Cerebellar cortex (tissue), 1 donor: ENCODE measurements around the gene CFAP20DC.
A peak's percentile ranks its signal among the peaks of the same experiment; 100 is the strongest.
"Not testable (repeated sequence)": the region's sequence is repeated elsewhere in the genome, so short reads cannot be mapped to it uniquely, and the experiment has no call there.

Experiments used
- DNase-seq: peaks from one replicate; pipeline ENCODE4 v3.0.0-alpha.2; 2015; ENCODE audit warnings: low spot score

The CFAP20DC gene

DNA sequence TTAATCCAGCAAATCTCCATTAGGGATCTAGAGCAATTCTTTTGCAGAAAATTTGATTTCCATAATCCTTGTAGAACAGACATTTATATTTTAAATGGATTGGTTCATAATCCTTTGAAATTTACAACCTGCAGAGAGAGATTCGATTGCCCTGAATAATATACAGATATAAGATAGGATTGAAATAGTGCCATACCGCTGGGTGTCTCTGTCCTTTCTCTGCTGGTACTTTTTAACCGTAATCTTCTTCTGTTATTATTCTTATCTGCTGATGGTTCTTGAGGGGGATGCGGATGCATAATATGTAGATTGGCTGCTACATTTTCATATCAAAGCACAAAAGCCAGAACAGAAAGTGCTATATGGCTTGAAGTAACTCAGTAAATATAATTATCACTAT is 182.2 kb downstream of the CFAP20DC start:
- DNase-seq, result no peak

DNA sequence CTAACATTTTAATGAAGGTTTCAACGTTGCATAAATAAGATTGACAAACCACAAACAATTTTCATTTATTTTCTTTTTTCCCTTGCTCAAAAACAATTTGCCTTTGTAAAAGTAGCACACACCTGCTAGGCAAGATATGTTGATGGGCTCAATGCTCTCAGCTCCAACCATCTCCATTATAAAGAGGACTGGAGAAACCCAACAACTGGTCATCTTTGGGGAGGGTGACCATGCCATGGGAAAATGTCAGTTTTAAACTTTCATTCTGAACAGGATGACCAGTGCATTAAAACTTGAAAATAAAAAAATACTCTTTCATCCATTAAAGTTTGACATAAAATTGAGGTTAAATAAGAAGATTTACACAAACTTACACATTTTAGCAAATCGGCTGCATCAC is 183.7 kb downstream of the CFAP20DC start:
- DNase-seq, result no peak

DNA sequence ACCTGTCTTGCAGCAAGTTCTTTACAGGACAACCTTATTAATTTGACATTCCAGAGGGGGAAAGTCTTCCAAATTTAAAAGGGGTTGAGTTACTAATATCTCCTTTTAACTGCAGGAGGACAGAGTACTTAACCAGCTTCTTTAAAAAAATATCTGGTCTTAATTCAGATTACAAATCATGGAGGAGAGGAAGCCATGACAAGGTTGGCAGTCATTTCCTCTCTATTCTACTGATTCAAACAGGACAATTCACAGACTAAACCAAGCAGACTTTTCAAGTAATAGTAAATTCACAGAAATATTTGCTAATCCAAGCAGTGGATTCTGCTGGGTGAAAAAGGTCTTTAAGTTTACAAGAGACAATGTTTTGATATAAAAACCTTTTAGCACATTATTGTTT is 185.3 kb downstream of the CFAP20DC start:
- no peak for DNase-seq

DNA sequence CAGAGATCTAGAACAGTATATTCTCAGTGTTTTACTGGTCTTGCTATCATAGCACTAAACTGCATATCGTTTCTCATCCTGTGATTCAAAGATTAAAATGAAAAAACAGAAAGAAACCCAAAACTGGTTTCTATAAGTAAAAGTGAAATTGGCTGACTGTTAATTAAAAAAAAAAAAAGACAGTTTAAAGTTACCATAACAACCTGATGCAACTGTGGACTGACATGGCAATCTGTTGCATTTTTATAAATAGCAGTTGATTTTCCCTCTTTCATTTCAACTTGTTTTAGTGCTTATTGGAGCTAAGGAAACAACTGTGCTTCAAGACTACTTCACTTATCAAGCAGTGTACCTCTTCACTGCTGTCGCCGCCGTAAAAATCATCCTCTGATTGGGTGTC is 186.6 kb downstream of the CFAP20DC start:
- DNase-seq, result no peak

DNA sequence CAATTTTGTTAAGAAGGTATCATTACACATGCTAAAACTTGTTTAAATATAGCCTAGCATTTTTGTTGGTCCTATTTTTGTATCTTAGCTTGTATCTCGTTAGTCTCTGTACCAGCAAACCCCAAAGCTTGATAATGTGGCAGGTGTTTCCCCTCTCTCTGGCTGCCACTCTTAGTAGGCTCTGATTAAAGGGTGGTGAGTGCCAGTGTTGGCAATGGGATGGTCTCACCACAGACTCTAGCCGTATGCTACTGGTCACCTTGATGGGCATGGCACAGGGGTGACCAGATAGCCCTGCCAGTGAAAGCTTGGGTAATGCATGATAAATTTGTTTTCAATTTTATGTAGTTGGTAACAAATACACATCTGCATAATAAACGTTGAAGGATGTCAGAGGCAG is 188.3 kb downstream of the CFAP20DC start:
- no peak for DNase-seq

DNA sequence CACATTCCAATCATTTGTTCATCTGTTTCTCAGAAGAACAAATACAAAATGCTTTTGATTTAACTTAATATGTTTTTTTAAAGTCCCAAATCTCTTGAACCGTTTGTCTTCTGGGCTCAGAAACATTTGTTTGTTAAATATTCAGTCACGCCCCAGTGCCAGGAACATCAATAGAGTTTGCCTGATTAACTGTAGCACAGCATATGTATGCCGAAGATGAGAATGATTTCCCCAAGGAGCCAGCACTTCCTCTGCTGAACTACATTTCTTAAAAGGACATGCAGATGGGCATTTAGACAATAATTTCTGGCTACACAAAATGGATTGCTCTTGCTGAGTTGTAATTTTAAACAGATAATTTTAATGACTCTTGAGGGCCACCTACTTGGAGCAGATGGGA is 191.7 kb downstream of the CFAP20DC start:
- DNase-seq, result peak; percentile 1

DNA sequence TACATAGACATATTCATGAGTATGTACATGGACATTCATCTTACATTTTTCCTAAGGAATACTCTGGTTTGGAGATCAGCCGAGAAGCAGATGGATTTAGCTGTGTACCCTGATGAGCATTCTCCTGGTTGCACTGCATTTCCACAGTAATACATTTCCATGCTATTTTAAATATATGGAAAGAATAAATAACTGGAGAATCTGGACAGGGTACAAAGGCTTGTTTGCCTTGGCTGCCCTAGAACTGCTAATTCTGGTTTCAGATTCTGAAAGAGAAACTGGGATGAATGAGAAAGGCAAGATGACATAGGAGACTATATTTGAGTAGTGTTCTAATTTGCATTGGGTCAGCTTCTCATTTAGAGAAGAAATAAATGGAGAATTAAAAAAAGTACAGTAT is 192.4 kb downstream of the CFAP20DC start:
- DNase-seq, result peak; percentile 0

DNA sequence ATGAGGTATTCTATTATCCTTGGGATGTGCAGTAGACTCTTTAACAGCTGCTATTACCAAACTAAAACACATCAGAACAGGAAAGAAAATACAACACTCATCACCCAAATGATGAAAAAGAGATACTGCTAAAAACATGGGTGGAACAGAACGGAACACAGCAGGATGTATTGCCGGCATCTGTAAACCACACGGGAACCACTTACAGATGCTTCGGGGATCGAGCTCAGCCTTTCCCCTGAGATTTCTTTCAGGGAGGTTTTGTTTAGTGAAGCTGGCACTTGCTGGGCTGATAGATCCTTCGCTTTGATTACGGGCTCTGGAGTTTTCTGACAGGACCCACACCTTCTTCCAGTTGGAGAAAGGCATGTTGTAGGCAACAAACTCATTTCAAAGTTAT is 201.0 kb downstream of the CFAP20DC start:
- DNase-seq, result no peak

DNA sequence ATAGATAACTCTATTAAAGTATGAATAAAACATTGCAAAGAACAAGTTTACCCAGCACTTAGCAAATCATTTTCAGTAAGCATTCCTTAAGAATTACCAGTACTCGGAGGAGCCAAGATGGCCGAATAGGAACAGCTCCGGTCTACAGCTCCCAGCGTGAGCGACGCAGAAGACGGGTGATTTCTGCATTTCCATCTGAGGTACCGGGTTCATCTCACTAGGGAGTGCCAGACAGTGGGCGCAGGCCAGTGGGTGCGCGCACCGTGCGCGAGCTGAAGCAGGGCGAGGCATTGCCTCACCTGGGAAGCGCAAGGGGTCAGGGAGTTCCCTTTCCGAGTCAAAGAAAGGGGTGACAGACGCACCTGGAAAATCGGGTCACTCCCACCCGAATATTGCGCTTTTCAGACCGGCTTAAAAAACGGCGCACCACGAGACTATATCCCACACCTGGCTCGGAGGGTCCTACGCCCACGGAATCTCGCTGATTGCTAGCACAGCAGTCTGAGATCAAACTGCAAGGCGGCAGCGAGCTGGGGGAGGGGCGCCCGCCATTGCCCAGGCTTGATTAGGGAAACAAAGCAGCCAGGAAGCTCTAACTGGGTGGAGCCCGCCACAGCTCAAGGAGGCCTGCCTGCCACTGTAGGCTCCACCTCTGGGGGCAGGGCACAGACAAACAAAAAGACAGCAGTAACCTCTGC is 207.6 kb downstream of the CFAP20DC start:
- not testable (repeated sequence) for DNase-seq

DNA sequence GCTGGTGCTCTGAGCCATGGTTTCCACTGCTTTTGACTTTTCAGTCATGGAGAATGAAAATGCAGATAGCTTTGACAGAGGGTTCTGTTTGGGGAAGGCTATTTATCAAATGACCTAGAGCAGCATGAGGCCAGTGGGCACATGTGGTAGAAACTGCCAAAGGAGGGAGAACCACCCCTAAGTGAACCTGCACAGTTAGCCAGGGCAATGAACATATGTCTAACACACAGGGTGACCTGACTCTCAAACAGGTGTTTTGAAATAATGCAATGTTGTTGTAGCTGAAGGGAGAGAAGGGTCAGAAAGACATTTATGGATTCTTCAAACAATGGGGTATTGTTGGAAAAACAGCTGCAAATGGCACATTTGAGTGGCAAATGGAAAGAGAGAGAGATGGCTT is 208.9 kb downstream of the CFAP20DC start:
- no peak for DNase-seq

DNA sequence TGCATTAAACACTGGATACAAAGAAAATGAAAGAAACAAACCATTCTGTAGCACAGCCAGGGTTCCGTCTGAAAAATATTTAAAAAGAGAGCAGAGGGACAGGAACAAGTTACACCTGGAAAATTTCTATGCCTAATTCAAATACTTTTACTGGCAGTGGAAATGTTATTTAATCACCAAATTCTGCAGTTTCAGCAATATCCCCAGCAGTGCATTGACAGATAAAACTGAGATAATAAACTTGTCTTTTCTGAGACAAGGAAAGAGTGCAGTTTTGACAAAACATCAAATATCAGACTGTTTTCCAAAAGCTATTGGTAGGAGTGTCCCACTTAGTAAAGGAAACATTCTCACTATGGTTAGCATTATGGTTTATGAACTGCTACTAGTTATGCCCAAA is 209.9 kb downstream of the CFAP20DC start:
- DNase-seq, result no peak

DNA sequence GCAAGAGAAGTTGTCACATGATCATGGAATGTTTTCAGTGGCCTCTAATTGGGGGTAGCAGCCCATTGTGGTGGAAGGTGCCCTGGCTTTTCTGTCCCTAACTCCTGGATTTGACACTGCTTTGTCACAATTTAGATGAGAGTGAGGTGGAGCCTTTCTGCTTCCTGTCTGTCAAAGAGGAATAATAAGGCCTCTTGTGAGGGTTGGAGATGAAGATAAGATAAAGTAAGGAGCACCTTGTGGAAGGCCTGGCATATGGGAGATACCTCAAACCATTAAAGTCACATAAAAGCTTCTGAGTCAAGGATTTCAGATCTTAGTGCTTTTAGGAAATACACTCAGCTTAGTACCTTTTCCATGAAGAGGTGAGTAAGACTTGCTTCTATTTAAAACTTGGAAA is 210.6 kb downstream of the CFAP20DC start:
- no peak for DNase-seq

DNA sequence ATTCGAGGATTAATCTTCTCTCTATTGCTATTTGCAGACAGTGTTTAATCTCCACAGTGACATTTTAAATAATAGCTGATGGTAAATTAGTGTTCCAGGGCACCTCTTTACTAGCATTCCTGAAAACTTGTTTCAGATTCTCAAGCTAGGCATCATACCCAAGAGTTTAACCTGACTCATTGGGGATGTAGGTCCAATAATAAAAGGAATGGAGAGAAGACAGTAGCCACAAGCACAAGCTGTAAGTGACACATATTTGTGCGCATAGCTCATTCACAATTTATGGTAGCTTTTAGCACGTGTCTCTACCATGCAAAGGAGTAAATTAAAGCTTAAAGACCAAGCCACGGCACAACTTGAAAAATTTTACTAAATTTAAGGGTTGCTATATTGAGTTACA is 212.0 kb downstream of the CFAP20DC start:
- no peak for DNase-seq

DNA sequence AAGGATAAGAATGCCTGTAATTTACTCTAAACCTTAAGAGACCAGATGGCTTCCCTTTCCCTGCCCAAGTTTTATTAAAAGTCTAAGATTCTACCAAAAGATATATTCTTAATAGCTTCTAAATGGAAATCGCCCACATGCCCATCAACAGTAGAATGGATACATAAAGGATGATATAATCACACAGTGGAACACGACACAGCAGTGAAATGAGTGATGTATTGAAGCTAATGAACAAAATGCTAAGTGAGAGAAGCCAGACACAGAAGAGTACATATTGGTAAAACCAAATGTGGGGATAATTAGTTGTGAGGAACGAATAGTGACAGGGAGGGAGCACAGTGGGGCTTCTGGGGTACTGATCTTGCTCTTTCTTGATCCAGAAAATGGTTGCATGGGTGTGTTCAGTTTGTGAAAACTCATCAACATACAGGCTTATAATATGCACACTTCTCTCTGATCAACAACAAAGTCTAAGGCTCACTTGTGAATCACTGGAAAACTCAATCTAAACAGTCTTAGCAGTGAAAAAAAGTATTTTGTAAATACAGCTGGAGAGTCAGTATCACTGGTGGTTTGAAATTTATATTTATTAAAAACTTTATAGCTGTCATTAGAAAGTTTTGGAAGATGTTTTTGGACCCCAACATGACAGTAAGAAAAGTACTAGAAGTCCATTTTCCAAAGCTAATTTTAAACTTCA is 212.5 kb downstream of the CFAP20DC start:
- no peak for DNase-seq

DNA sequence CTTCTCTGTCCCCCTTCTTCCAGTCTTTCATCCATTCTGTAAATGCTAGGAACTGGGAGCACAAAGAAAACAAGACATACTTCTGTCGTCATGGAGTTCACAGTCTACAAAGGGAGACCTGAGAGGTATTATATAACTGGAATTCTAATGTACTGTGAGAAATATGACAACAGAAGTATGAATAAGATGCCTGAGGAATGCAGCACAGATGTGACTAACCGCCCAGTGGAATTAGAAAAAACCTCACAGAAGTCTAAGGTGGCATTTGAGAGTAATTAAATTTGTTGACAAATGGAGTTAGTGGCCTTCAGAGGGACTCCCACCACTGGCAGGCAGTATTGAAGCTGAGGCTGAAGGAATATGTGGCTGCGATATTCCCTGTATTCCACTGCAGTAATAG is 214.7 kb downstream of the CFAP20DC start:
- DNase-seq, result no peak

DNA sequence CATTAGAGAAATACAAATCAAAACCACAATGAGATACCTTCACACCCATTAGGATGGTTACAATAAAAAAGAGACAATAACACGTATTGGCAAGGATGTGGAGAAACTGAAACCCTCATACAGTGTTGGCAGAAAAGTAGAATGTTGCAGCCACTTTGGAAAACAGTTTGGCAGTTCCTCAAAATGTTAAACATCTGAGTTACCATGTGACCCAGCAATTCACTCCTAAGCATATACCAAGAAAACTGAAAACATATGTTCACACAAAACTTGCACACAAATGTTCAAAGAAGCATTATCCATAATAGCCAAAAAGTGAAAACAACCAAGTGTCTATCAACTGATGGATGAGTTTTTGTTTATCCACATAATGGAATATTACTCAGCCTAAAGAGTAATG is 216.3 kb downstream of the CFAP20DC start:
- DNase-seq, result no peak

DNA sequence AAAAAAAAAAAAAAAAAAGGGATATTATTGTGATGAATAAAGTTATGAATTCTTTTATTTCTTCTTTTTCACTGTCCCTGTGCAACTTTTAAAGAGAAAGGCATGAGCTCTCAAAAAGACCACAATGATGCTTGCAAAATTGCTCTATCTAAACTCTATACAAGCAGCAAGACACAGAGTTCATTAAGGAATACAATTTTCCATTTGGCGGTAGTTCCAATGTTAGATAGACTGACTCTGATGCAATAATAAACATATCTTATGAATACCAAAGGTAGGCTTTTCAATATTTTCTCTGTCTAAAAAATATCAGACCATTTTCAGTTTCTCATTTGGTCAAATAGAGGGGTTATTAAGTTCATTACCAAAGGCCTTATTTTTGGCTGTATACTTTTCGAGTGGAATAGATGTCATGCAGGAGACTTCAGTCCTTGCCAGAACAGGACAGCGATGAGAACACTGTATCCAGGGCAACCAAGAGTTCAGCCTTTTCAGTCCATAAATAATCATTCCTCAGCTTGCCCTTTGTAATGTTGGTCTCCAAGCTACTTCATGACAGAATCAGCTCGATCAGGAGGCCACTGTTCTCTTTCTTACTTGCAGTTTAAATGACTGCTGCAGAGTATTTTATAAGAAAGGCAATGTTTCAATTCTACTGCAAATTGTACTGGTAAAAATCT is 220.4 kb downstream of the CFAP20DC start:
- DNase-seq, result no peak

DNA sequence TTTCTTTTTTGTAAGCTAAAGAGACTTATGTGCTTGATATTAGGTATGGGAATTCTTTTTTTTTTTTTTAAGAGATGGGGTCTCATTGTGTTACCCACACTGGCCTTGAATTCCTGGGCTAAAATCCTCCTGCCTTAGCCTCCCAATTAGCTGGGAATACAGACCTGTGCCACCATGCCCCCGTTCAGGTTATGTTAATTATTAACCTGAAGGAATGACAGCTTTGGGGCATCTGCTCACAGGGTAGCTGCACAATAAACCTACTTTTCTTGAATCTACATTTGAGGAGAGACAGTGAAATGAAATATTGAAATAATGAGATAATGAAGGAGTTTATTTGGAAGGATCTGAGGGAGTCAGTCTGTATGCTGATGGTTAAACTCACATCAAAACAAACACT is 225.0 kb downstream of the CFAP20DC start:
- DNase-seq, result no peak

DNA sequence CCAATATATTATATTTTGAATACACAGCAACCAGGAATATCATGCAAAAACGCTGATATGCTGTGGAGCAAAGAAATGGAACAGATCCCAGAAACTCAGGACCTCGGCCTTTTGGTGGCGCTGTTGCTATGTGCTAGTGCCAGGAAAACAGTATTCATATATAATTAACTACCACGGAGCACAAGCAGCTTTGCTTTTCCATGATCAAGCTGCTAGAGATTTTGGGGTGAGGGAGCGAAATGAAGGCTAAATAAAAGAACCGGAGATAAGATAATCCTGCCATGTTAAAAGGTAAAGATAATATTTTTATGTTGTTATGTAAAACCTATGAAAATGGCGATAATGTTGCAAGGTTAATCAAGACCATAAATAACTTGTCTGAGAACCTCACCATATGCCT is 225.5 kb downstream of the CFAP20DC start:
- peak; percentile 36 for DNase-seq

DNA sequence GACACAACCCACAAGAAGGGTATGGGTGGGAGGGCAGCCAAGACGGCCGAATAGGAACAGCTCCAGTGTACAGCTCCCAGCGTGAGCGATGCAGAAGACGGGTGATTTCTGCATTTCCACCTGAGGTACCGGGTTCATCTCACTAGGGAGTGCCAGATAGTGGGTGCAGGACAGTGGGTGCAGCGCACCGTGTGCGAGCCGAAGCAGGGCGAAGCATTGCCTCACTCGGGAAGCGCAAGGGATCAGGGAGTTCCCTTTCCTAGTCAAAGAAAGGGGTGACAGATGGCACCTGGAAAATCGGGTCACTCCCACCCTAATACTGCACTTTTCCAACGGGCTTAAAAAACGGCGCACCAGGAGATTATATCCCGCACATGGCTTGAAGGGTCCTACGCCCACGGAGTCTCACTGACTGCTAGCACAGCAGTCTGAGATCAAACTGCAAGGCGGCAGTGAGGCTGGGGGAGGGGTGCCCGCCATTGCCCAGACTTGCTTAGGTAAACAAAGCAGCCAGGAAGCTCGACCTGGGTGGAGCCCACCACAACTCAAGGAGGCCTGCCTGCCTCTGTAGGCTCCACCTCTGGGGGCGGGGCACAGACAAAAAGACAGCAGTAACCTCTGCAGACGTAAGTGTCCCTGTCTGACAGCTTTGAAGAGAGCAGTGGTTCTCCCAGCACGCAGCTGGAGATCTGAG is 243.1 kb downstream of the CFAP20DC start:
- not testable (repeated sequence) for DNase-seq

DNA sequence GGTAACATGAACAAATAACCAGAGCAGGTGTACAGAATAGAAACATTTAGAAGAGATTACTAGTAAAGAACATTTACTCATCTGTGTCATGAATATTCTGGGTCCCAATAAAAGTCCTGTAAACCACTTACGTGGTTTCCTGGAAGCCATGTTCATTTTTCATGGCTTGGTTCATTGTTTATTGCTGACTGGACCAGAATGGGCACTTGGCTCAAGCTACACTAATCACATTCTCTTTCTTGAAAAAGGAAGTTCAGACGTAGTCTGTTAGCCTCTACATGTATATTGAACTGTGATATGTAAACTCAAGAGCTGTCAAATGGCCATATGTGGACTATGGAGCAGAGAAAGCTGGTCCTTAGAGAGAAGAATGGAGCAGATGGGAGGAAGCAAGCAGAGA is 244.9 kb downstream of the CFAP20DC start:
- no peak for DNase-seq

DNA sequence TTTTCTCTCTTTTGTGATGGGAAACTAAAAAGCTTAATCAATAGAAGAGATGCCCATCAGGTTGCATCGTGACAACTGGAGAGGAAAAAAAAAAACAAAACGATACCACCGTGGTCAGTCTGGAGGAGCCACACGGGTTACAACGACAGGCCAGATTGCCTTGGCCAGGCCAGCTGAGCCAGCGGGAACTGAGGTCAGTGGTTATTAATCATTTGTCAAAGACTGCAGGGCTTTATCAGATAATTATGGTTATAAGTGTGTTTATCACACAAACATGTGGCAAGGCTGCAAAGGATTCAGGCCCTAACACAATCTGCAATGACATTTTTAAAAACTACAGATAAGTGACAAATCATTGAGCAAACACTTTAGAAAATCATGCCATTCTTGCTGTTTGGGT is 248.3 kb downstream of the CFAP20DC start:
- DNase-seq, result no peak

DNA sequence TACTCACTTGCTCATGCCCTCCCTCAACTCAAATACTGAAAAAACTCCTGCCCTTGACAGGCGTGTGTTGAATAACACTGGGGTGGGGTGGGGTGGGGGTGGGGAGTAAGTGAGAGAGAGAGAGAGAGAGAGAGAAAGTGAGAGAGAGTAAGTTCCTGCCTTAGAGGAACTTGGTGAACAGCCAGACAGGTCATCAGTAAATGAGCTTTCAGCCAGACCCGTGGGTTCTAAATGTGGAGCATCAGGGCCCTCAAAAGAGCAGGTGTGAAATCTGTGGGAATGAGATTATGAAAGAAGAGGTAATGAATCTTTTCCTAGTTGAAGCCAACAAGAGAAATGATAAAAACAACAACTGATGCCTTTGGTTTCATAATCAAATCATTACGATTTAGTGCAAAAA is 248.9 kb downstream of the CFAP20DC start:
- DNase-seq, result no peak
